Left renal pelvis (tissue), 4 donors: Measurements from ENCODE around the gene UBE2QL1. TPM values are rescaled to one million over a fixed set of nuclear protein-coding genes. Genes with fewer than 3 reads are reported as not detected.

ENCODE experiments used
- DNase-seq, 4 donors: peaks; one replicate each; pipeline ENCODE4 v3.0.0-alpha.2; 2013; ENCODE audit warnings: low read depth in 4 of 4, low spot score in 3 of 4
- polyA plus RNA-seq, 4 donors: library from polyadenylated mRNA; unstranded; fragments of 120-200 nt; gene quantifications; one replicate each; pipeline ENCODE4 v1.2.1, GENCODE V29; 2013; ENCODE audit not compliant: insufficient read length in 4 of 4

UBE2QL1 gene
- polyA plus RNA-seq, 4 donors: 1.0 to 1.7 (median 1.2) TPM

DNA sequence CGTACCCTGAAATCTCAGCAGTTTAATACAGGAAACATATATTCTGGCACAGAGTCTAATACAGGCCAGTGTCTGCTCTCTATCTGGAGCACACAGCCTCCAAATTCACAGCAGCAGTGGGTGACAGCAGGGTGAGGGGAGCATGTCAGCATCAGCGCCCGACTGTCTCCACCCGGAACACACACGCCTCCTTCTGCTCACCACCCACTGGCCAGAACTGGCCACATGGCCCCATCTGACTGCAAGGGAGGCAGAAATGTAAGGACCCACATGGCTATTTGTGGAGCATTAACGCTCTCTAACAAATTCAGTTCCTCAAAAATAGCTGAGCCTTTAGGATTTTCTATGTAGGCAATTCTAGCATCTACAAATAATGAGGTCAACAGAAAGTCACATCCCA, 24.6 kb downstream of the UBE2QL1 start:
- DNase-seq: no peak

- no peak for DNase-seq
Measured at GRCh38 chr5:6475626-6476312, 27.1 kb downstream of the UBE2QL1 start.

- DNase-seq: no peak
Measured at GRCh38 chr5:6476313-6476661, 27.6 kb downstream of the UBE2QL1 start.

DNA sequence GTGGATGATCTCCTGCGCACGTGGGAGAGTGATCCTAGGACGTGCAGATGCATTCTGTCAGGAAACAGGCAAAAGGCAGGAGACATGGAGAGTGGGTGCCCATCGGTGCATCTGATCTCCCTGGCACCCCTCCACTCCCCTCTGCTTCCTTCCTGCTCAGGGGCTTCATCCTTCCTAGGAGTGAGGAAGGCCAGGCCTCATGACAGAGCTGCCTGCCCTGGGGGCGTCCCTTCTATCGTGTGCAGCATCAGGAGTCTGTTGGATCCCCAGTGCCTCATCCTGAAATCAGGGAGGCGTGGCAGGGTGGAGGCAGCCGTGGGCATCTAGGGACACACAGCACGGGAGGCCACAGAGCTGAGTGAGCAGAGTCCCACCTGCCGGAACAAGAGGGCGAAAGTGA, 30.1 kb downstream of the UBE2QL1 start:
- no peak for DNase-seq

GRCh38 chr5:6480133-6481051, 31.7 kb downstream of the UBE2QL1 start:
- DNase-seq: no peak

DNA sequence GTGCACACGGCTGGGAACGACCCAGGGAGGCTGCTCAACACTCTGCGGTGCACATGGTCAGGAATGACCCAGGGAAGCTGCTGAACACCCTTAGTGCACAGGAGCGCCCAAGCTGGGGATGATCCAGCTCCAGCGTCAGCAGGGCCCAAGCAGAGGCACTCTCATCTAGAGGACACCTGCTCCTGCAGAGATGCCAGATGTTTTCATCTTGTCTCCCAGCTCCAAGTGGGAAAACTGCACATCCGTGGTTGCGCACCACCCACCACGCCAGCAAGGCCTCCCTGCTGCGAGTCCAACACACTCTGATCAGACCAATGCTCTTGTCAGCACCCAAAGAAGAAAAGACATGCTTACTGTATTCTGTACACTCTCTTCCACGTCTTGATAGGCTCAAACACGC, 34.1 kb downstream of the UBE2QL1 start:
- DNase-seq: no peak

DNA sequence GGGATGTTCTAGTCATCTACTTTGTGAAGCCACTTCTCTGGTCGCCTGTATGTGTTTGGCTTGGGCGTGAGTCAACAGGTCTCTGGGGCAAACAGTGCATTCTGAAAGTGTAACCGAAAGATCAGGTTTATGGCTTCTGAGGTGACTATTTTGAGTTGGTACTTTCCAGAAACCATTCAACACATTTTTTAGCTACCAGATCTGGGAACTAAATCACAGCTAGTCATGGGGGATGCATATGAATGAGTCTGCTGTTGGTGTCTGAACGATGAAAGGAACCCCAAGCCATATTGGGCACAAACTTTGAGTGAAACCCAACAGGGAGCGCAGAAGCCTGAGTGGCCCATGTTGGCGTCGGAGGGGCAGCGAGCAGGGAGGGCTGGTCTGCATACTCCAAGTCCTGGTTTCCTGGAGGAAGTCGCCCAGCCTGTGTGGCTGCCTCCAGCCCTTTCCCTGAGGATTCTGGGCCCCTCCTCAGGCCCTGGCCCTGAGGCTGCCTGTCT, 35.3 kb downstream of the UBE2QL1 start:
- DNase-seq: no peak

- no peak for DNase-seq
Measured at GRCh38 chr5:6484446-6484845, 35.8 kb downstream of the UBE2QL1 start.

- no peak for DNase-seq
Measured at GRCh38 chr5:6484899-6485298, 36.2 kb downstream of the UBE2QL1 start.

DNA sequence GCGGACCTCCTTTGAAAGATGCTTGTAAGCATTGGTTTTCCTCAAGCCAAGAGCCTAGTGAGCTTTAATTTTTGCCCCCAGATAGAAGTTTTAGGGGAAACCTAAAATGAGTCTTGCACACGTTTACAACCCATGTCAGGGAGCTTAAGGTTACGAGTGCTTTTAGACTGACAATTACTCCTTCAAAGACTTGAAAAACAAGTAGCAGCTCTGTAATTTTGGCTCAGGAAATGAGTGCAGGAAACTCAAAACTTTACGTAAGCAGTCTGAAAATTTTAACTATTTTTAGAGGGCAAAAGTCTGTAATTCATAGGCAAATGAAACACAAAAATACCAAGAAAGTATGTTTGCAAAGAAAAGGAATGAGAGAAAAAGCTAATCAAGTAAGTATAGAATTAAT, 36.8 kb downstream of the UBE2QL1 start:
- no peak for DNase-seq

DNA sequence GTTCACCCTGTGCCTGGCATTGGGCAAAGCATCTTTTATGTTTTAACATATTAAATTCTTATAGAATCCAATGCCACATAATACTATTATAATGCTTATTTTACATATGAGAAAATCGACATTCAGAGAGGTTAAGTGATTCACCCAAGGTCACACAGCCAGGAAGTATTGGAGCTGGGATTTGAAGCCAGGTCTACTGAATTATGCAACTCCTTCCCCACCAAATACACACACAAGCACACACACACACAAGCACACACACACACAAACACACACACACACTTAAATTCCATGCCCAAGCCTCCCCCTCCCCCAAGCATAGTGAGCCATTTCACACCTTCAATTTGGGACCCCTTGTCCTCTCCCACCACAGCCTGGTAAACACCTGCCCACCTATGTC, 37.4 kb downstream of the UBE2QL1 start:
- no peak for DNase-seq

DNA sequence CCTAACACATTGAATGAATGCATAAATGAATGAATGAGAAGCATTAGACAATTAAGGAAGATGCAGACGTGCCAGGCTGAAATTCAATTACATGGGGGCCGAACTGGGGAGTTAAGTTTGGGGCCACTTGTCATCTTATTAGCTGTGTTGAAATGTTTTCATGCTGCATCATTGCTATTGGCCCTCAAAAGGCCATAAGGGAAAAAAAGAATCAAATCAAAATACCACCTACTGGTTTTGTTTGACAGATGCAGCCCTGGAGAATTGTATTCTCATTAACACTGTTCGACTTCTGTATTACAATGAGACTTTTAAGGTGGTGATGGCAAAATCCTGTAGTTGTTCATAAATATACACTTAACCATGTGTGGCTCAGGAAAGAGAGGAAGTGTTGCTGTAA, 38.4 kb downstream of the UBE2QL1 start:
- no peak for DNase-seq

- DNase-seq: no peak
Measured at GRCh38 chr5:6488021-6488420, 39.4 kb downstream of the UBE2QL1 start.

DNA sequence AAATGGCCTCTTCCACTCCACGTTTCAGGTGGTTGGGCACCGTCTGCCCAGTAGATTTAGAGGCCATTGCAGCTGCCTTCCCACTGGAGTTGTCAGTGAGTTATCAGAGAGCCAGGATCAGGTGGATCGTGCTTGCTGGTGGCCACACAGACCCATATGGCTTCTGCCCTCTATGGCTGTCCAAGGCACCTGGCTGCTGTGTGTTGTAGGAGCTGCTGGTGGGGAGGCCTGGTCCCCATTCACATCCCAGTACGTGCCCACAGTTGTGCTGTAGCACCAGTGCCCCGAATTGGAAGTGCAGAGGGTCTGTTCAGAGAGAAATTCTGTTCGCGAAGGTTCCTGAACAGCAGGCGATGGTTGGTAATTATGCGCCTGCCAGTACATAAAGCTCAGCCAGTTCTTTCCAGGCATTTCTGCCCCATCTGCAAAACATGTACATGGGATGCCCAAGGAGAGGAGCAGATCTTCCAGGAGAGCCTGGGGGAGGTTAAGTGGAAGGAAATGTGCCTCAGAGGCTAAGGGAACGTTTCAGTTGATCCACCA, 41.1 kb downstream of the UBE2QL1 start:
- DNase-seq: no peak

- no peak for DNase-seq
Measured at GRCh38 chr5:6490246-6490645, 41.6 kb downstream of the UBE2QL1 start.

DNA sequence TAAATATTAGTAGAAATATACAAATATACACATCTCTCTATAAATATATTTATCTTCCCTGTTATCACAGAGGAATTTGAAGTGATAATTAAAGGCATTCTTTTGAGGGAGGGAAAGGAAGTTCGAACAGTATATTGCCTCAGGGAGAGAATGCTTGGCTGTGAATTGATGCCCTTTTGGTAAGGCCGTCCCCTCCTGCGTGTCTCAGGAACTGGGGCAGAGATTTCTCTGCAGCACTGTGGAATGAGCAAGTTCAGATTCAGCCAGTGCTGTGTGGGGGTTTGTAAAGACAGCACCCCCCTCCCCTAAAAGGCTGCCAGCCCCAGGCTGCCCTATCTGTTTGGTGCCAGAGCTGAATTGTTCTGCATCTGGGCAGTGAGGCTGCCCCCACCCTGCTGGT, 42.0 kb downstream of the UBE2QL1 start:
- no peak for DNase-seq

DNA sequence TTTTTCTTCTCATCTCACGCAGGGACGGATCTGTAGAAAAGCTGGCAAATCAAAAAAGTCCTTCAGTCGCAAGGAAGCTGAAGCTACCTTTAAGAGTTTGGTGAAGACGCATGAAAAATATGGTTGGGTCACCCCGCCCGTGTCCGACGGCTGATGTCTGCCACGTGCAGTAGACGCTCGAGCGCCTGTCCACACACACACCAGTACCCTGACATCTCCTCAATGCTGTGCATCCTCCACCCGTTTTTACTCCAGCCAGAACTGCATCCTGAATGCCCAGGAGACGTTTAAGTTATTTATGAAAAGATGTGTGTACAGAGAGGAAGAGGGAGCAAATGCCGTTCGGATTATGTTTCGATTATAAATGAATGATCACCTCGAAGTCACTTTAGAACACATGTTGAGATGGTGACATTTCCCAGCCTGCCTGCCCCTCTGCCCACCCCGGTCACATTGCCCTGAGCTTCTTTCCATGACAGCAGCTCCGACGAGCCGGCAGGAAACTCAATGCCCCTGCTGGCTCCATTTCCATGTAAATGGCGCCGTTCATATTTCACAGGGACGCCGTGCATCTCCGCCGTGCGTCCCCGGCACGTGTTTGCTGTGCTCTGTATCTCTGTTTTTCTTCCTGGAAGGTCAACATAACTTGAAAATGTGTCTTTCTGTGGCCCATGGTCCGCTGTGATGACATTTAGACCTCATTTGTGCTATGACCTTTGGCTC, 42.7 kb downstream of the UBE2QL1 start:
- DNase-seq: no peak

DNA sequence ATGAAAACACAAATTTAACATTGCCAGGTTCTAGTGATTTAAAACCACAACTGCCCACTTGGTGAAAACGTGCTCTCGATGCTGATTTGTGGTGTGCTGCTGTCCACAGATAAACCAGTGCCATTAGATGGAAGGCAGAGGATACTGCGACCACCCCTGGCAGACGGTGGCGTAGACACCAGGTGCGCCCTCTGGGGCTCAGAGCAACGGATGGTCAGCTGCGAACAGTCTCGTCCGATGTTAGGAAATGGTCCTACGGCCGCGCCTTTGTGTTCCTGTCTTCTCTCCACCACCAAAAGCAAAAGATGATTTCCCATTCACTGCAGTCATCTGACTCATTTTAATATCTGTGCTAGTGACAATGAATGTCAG, 43.2 kb downstream of the UBE2QL1 start:
- no peak for DNase-seq

DNA sequence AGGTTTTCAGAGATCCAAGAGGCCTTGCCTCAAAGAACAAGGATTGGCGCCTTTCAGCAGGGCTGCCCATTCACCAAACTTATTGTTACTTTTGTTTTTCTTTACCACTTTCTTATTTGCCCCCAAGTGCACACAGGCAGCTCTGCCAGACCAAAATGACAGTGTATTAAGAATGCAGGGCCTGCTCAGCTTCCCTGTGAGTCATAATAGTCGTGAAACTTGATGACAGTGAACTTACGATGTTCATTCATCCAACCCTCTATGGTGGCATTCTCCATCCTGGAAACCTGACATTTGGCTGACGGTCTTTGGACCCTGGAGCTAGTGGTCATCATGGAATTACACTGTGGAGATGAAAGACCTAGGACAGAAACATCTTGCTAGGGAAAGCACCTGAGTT, 44.3 kb downstream of the UBE2QL1 start:
- DNase-seq: no peak

GRCh38 chr5:6493681-6494454, 45.2 kb downstream of the UBE2QL1 start:
- no peak for DNase-seq
